DMS153 treated with DMSO at 0.1 percent for 48 hours (cell line): Measurements from ENCODE around the gene R3HDM2.
"Not testable (repeated sequence)": the region's sequence is repeated elsewhere in the genome, so short reads cannot be mapped to it uniquely, and the experiment has no call there.

Experiments
- DNase-seq: peaks from one replicate; lab custom pipeline; 2025; ENCODE audit not compliant: unreplicated experiment; lab: John Stamatoyannopoulos, UW

Gene R3HDM2

GRCh38 chr12:57428965-57429364 is 1.9 kb downstream of the R3HDM2 start:
- no peak for DNase-seq

- DNase-seq, result not testable (repeated sequence)
These were observed 3.9 kb downstream of the R3HDM2 start for GRCh38 chr12:57426948-57427347.

GRCh38 chr12:57420482-57420881 is 10.4 kb downstream of the R3HDM2 start:
- DNase-seq, result no peak

GRCh38 chr12:57419495-57419894 is 11.3 kb downstream of the R3HDM2 start:
- no peak for DNase-seq

GRCh38 chr12:57418255-57418654 is 12.6 kb downstream of the R3HDM2 start:
- no peak for DNase-seq

- no peak for DNase-seq
These were observed 14.5 kb downstream of the R3HDM2 start for GRCh38 chr12:57416039-57416996.

- DNase-seq, result no peak
These were observed 15.8 kb downstream of the R3HDM2 start for GRCh38 chr12:57415088-57415487.

- not testable (repeated sequence) for DNase-seq
These were observed 16.7 kb downstream of the R3HDM2 start for GRCh38 chr12:57414160-57414559.

- no peak for DNase-seq
These were observed 20.3 kb downstream of the R3HDM2 start for GRCh38 chr12:57410534-57410933.

GRCh38 chr12:57404966-57405640 is 25.7 kb downstream of the R3HDM2 start:
- no peak for DNase-seq

GRCh38 chr12:57402156-57402555 is 28.7 kb downstream of the R3HDM2 start:
- DNase-seq, result not testable (repeated sequence)

GRCh38 chr12:57401165-57401564 is 29.7 kb downstream of the R3HDM2 start:
- no peak for DNase-seq

- DNase-seq, result not testable (repeated sequence)
These were observed 31.0 kb downstream of the R3HDM2 start for GRCh38 chr12:57399718-57400463.

GRCh38 chr12:57397441-57397840 is 33.4 kb downstream of the R3HDM2 start:
- DNase-seq, result no peak

GRCh38 chr12:57395121-57395520 is 35.7 kb downstream of the R3HDM2 start:
- no peak for DNase-seq

GRCh38 chr12:57390174-57390573 is 40.7 kb downstream of the R3HDM2 start:
- DNase-seq, result no peak

- DNase-seq, result no peak
These were observed 41.8 kb downstream of the R3HDM2 start for GRCh38 chr12:57389033-57389432.

- no peak for DNase-seq
These were observed 42.4 kb downstream of the R3HDM2 start for GRCh38 chr12:57388425-57388824.

- no peak for DNase-seq
These were observed 44.6 kb downstream of the R3HDM2 start for GRCh38 chr12:57386187-57386720.

GRCh38 chr12:57385586-57385985 is 45.3 kb downstream of the R3HDM2 start:
- DNase-seq, result no peak

- no peak for DNase-seq
These were observed 46.4 kb downstream of the R3HDM2 start for GRCh38 chr12:57384478-57384877.
